Measurements from ENCODE around the gene TUT7.

DNA sequence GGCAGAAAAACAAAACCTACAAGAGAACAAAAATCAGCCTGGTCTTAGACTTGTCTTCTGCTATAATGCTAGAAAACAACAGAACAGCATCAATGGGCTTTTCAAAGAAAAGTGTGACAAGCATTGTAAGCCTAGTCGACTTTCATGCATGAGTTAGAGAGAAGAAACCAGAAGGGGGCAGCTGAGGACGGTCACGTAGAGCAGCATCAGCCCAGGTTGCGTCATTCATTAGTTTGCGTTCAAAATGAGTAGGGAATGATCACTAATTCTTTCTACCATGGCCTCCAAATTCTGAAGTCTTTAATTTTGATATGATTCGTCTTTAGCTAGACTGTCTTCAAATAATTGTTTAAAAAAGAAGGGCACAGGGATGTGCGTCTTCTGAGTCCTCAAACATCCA lies 67.2 kb downstream of the TUT7 start:
- TF ChIP-seq, protein P1, sequence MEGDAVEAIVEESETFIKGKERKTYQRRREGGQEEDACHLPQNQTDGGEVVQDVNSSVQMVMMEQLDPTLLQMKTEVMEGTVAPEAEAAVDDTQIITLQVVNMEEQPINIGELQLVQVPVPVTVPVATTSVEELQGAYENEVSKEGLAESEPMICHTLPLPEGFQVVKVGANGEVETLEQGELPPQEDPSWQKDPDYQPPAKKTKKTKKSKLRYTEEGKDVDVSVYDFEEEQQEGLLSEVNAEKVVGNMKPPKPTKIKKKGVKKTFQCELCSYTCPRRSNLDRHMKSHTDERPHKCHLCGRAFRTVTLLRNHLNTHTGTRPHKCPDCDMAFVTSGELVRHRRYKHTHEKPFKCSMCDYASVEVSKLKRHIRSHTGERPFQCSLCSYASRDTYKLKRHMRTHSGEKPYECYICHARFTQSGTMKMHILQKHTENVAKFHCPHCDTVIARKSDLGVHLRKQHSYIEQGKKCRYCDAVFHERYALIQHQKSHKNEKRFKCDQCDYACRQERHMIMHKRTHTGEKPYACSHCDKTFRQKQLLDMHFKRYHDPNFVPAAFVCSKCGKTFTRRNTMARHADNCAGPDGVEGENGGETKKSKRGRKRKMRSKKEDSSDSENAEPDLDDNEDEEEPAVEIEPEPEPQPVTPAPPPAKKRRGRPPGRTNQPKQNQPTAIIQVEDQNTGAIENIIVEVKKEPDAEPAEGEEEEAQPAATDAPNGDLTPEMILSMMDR (conservative IDR thresholded peaks at IDR 0.05; ENCODE audit: low read depth in 2 of 2), result peak; percentile 50 to 77
- TF ChIP-seq, protein P2, sequence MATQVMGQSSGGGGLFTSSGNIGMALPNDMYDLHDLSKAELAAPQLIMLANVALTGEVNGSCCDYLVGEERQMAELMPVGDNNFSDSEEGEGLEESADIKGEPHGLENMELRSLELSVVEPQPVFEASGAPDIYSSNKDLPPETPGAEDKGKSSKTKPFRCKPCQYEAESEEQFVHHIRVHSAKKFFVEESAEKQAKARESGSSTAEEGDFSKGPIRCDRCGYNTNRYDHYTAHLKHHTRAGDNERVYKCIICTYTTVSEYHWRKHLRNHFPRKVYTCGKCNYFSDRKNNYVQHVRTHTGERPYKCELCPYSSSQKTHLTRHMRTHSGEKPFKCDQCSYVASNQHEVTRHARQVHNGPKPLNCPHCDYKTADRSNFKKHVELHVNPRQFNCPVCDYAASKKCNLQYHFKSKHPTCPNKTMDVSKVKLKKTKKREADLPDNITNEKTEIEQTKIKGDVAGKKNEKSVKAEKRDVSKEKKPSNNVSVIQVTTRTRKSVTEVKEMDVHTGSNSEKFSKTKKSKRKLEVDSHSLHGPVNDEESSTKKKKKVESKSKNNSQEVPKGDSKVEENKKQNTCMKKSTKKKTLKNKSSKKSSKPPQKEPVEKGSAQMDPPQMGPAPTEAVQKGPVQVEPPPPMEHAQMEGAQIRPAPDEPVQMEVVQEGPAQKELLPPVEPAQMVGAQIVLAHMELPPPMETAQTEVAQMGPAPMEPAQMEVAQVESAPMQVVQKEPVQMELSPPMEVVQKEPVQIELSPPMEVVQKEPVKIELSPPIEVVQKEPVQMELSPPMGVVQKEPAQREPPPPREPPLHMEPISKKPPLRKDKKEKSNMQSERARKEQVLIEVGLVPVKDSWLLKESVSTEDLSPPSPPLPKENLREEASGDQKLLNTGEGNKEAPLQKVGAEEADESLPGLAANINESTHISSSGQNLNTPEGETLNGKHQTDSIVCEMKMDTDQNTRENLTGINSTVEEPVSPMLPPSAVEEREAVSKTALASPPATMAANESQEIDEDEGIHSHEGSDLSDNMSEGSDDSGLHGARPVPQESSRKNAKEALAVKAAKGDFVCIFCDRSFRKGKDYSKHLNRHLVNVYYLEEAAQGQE (IDR thresholded peaks at IDR 0.05; ENCODE audit: unreplicated experiment), result no peak
- no peak for TF ChIP-seq POLR2AphosphoS5 (IDR thresholded peaks at IDR 0.05; ENCODE audit: low read depth)

Measured in GM23338 (cell line).